GF-D8 (cell line): ENCODE data around the gene MT1E.
"Not testable (repeated sequence)": the region's sequence is repeated elsewhere in the genome, so short reads cannot be mapped to it uniquely, and the experiment has no call there.

Source experiments
- DNase-seq: peaks from one replicate; lab custom pipeline; 2025; lab: John Stamatoyannopoulos, UW

Gene MT1E

DNA sequence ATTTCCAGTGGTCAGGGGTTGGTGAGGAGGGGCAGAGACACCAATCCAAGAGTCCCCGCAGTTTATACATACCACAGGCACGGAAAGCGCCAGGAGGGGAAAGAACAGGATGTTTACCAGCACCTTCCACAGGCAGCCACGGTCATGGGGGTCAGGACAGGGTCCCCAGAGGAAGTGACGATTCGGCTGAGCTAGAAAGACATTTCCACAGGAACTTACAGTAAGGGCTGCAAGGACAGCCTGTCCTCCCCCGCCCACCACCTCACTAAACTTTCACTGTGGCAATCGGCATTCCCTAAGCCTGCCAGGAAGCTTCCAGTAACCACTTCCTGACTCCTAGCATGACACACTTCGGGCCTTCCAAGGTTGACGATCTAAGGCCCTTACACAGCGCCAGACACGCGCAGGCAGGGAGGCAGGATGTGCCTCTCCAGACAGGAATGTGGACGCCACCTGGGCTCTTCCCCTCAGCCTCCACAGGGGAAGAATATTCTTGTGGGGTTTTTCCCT, 18.4 kb upstream of the MT1E start:
- DNase-seq: no peak

DNA sequence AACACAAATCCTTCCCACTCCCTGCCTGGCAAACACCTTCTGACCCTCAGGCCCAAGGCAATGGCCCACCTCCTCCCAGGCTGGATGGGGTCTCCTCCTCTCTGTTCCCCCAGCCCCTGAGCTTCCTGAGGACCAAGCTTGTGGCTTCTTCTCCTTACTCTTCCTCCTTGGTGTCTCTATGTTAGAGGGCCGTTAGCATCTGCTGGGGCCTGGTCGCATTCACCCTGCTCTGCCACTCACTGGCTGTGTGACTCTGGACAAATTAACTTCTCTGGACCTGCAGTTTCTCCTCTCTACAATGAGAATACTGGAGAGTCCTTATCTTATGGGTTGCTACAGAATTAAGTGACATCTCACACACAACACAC, 17.9 kb upstream of the MT1E start:
- no peak for DNase-seq

DNA sequence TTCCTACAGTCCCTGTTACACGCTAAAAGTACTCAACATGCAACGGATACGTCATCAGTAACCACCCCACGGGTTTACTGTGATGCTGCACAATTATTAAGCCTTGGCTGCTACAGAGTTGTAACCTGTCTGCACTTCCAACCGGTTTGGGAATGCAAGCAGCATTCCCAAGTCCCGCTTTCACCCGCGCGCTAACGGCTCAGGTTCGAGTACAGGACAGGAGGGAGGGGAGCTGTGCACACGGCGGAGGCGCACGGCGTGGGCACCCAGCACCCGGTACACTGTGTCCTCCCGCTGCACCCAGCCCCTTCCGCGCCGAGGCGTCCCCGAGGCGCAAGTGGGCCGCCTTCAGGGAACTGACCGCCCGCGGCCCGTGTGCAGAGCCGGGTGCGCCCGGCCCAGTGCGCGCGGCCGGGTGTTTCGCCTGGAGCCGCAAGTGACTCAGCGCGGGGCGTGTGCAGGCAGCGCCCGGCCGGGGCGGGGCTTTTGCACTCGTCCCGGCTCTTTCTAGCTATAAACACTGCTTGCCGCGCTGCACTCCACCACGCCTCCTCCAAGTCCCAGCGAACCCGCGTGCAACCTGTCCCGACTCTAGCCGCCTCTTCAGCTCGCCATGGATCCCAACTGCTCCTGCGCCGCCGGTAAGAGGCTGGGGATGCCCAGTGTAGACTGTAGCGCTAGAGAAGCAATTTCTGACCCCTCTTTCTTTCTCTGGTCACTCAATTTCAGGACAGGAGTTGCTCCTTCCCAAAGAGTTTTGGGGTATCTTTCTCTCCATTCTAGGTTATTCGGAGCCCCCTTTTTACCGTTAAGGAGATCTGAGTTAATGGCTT, 17.3 kb upstream of the MT1E start, which contains the start of gene MT2A:
TSS of gene MT2A (plus strand) at position 542 of the 833 bp plus-strand sequence. CDS start at position 614, 72 bp downstream.
- peak; percentile 87 for DNase-seq

DNA sequence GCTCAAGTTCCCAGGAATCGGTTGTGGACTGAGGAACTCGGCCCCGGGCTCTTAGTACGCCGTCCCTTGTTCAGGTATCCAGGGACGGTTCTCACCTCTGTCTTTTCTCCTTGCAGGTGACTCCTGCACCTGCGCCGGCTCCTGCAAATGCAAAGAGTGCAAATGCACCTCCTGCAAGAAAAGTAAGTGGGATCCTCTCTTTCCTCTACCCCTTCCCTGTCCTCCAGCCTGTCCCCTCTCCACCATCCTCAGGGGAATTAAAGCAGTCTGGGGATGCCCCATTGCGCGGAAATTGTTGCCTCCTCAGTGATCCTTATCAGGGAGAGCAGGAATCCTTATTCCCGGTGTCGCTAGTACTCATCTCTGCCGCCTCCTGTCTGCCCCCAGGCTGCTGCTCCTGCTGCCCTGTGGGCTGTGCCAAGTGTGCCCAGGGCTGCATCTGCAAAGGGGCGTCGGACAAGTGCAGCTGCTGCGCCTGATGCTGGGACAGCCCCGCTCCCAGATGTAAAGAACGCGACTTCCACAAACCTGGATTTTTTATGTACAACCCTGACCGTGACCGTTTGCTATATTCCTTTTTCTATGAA, 16.6 kb upstream of the MT1E start:
- no peak for DNase-seq

- peak; percentile 52 for DNase-seq
Observed at GRCh38 chr16:56609463-56609921, 16.1 kb upstream of the MT1E start.

- DNase-seq: peak; percentile 12
Observed at GRCh38 chr16:56610017-56610608, 15.5 kb upstream of the MT1E start.

GRCh38 chr16:56610609-56611111, 14.9 kb upstream of the MT1E start:
- DNase-seq: no peak

DNA sequence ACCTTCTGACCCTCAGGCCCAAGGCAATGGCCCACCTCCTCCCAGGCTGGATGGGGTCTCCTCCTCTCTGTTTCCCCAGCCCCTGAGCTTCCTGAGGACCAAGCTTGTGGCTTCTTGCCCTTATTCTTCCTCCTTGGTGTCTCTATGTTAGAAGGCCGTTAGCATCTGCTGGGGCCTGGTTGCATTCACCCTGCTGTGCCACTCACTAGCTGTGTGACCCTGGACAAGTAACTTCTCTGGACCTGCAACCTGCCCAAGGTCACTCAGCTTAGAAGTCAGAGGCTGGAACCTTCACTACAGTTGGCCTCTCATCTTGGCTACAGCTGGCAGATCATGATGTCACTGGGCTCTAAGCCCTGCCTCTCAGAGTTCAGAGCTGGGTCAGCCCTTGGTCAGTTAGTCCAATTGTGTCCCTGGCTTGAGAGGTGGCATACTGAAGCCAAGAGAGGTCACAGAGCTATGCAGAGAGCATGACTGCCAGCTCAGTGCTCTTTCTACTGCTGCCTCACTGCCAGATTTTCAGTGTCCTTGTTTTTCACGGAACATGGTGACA, 14.2 kb upstream of the MT1E start:
- DNase-seq: no peak

- DNase-seq: no peak
Observed at GRCh38 chr16:56613706-56614105, 11.9 kb upstream of the MT1E start.

GRCh38 chr16:56614549-56614991, 11.0 kb upstream of the MT1E start:
- no peak for DNase-seq

DNA sequence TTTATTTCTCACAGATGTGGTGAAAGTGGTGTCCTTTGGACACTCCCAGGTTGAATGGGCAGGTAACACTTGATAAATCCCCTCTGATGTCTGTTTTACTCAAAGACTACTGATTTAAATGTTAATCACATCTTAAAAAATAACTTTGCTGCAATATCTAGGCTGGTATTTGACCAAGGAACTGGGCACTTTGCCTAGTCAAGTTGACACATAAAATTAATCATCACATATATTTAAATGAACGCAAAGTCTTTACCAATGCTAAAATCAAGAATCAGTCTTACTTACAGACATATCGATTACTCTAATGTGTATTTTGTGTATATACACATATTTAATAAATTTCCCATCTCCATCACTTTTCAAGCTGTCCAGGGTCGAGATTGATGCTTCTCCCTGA, 10.2 kb upstream of the MT1E start:
- DNase-seq: no peak

DNA sequence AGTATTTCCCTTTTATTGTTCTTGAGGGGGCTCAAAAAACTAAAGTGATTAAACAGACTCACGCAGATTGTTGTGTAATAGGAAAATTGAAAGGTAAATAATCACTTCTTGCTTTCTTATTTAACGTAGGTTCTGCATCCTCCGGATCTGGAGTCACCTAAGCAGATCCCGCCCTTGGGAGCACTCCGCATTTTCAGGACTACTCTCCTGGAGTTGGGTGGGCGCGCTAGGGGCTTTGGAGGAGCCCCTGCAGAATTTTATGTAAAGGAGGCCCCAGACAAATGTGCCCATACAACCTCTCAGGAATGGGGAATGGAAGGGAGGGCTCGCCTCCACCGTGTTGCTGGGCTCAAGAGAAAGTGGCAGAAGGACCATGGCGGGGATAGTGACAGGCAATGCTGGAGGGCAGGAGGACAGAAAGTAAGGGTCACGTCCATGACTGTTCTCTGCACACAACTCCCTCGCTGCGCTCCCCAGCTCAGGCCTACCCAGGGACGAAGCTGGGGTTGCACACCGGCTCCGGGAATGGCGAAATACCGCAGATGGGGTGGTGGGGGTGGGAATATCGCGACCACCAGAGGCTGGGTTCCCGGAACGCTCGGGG, 8.9 kb upstream of the MT1E start:
- no peak for DNase-seq

DNA sequence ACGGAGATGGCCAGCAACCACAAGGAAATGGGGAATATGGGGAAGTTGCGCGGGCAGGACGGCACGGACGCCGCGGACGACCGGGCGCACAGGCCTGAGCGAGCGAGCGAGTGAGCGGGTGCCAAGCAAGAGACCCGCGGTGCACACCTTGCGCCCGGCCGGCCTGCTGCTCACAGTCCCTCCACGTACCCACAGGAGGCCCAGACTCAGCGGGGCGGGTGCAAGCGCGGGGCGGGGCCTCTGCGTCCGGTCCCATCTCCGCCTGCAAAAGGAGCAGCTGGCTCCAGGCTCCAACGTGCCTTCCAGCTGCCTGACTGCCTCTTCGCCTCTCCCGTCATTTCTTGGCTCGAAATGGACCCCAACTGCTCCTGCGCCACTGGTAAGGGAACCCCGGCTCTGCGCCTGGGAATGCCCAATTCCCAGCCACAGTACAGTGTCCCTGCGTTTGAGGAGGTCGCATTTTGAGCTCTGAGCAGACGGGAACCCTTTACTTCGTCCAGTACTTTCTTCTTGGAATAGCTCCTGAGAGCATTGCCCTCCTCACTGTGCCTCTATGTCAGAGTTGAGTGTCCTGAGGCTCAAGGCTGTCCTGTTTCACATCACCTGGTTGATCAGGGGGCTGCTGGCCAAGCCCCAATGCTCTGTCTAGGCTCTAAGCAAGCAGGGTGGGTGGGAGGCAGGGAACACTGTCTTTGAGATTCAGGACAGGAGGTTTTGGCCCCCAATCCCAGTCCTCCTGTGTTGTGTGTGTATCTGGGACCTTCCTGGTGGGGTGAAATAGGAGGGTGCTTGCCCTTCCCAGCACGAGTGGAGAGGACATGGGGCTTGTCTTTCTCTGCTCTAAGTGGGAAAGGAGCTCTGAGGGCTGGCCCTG, 8.1 kb upstream of the MT1E start:
- DNase-seq: no peak

- DNase-seq: no peak
Observed at GRCh38 chr16:56618138-56618537, 7.4 kb upstream of the MT1E start.

- no peak for DNase-seq
Observed at GRCh38 chr16:56620339-56620897, 5.2 kb upstream of the MT1E start.

DNA sequence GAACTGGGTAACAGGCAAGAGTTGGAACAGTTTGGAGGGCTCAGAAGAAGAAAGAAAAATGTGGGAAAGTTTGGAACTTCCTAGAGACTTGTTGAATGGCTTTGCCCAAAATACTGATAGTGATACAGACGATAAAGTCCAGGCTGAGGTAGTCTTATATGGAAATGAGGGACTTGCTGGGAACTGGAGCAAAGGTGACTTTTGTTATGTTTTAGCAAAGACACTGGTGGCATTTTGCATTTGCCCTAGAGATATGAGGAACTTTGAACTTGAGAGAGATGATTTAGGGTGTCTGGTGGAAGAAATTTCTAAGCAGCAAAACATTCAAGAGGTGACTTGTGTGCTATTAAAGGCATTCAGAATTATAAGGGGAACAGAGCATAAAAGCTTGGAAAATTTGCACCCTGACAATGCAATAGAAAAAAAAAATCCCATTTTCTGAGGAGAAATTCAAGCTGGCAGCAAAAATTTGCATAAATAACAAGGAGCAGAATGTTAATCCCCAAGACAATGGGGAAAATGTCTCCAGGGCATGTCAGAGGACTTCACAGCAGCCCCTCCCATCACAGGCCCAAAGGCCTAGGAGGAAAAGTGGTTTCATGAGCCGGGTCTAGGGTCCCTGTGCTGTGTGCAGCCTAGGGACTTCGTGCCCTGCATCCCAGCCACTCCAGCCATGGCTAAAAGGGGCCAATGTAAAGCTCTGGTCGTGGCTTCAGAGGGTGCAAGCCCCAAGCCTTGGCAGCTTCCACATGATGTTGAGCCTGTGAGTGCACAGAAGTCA, 3.7 kb upstream of the MT1E start:
- not testable (repeated sequence) for DNase-seq

GRCh38 chr16:56623184-56623583, 2.4 kb upstream of the MT1E start:
- not testable (repeated sequence) for DNase-seq

GRCh38 chr16:56623637-56624036, 1.9 kb upstream of the MT1E start:
- DNase-seq: no peak

DNA sequence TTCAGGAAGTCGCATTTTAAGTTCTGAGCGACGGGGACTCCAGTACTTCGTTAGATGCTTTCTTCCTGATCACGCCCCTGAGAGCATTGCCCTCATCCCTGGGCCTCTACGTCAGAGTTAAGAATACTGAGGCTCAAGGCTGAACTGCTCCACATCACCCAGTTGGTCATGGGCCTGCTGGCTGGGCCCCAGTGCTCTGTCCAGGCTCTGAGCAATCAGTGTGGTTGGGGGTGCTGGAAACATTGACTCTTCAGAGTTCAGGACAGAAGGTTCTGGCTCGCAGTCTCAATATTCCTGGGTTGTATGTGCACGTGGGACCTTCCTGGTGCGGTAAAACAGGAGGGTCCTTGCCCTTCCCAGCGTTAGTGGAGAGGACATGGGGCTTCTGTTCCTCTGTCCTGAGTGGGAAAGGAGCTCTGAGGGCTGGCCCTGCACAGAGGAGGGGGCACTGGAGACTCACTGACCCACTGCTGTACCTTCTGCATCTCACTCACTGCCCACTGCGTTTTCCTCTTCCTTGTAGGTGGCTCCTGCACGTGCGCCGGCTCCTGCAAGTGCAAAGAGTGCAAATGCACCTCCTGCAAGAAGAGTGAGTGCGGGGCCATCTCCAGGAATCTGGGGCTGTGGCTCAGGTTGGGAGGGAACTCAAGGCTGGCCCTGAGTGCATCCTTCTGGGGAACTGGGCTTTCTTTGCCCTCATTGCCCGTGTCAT, 518 bp downstream of the MT1E start:
- no peak for DNase-seq
